DOHH2 (cell line): ENCODE results near the gene FRY.

Experiments used
- EZH2phosphoT487 ChIP-seq: fragments of 200-600 bp; sonication (generic); IDR thresholded peaks from 2 replicates; pipeline ENCODE4 v1.6.1; 2017; ENCODE audit warnings: borderline replicate concordance, mild to moderate bottlenecking, antibody characterized with exemption, low read length, moderate library complexity, mixed read lengths
- TF ChIP-seq, protein P1 (sequence below): fragments of 200-600 bp; sonication (generic); IDR thresholded peaks from one replicate; pipeline ENCODE4 v1.5.1; 2014; ENCODE audit warnings: antibody characterized with exemption, mild to moderate bottlenecking, low read depth, low read length; ENCODE audit not compliant: poor library complexity, severe bottlenecking

DNA sequence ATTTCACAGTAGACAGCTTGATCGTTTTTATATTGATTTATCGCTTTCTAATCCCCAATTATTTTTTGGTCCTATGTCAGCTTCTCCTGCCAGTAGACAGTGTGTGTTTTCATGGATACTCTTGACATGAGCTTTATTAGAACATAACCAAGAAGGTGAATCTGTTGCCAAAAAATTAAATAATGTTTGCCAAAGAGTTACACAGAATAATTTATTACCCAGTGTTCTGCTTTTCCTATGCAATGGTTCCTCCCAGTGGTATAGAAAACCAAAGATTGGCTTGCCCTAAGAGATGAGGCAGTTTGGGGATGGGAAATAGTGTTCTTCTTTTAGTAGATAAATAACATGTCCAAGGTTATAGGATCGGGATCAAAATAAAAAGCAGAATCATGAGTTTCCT is 8.5 kb upstream of the FRY start:
- TF ChIP-seq, protein P1, sequence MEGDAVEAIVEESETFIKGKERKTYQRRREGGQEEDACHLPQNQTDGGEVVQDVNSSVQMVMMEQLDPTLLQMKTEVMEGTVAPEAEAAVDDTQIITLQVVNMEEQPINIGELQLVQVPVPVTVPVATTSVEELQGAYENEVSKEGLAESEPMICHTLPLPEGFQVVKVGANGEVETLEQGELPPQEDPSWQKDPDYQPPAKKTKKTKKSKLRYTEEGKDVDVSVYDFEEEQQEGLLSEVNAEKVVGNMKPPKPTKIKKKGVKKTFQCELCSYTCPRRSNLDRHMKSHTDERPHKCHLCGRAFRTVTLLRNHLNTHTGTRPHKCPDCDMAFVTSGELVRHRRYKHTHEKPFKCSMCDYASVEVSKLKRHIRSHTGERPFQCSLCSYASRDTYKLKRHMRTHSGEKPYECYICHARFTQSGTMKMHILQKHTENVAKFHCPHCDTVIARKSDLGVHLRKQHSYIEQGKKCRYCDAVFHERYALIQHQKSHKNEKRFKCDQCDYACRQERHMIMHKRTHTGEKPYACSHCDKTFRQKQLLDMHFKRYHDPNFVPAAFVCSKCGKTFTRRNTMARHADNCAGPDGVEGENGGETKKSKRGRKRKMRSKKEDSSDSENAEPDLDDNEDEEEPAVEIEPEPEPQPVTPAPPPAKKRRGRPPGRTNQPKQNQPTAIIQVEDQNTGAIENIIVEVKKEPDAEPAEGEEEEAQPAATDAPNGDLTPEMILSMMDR, result no peak
- TF ChIP-seq EZH2phosphoT487, result no peak
